DND-41 (cell line): Measurements from ENCODE around the gene PFDN2.

Experiments used
- ATAC-seq: fragments of 200-7000 bp; cut with Tn5 transposase; 3 replicates; pipeline ENCODE4 v1.9.1; 2021; ENCODE audit warnings: low read depth; ENCODE audit not compliant: insufficient read depth
- DNase-seq: peaks from one replicate; pipeline ENCODE4 v3.0.0-alpha.2; 2020
- H2AFZ ChIP-seq: 2 replicates; pipeline ENCODE4 v1.6.0; 2012; ENCODE audit warnings: low read depth, low read length
- H3K27ac ChIP-seq: 2 replicates; pipeline ENCODE4 v1.5.1; 2012; ENCODE audit warnings: low read length, inconsistent platforms
- H3K27me3 ChIP-seq: fragments of 200-600 bp; sonication (generic); 2 replicates; pipeline ENCODE4 v1.6.0; 2012; ENCODE audit warnings: low read length, mild to moderate bottlenecking, inconsistent platforms; ENCODE audit not compliant: insufficient read depth, poor library complexity
- H3K36me3 ChIP-seq: 2 replicates; pipeline ENCODE4 v1.5.1; 2012; ENCODE audit warnings: low read length, inconsistent platforms; ENCODE audit not compliant: insufficient read depth
- H3K4me1 ChIP-seq: 2 replicates; pipeline ENCODE4 v1.5.1; 2012; ENCODE audit warnings: mild to moderate bottlenecking, low read length; ENCODE audit not compliant: insufficient read depth
- H3K4me2 ChIP-seq: 2 replicates; pipeline ENCODE4 v1.6.0; 2012; ENCODE audit warnings: mild to moderate bottlenecking, moderate library complexity, low read length, inconsistent platforms; ENCODE audit not compliant: insufficient read depth
- H3K4me3 ChIP-seq, 2 experiments: fragments of 200-600 bp in 1 of 2; shearing (Covaris generic) in 1 of 2; 2 replicates each; pipeline ENCODE4 v1.5.1; 2012 to 2016; ENCODE audit warnings: inconsistent platforms in 2 of 2, low read length in 2 of 2, mild to moderate bottlenecking in 2 of 2, low read depth in 1 of 2, moderate library complexity in 1 of 2
- H3K79me2 ChIP-seq: 2 replicates; pipeline ENCODE4 v1.6.0; 2012; ENCODE audit warnings: low read length, inconsistent platforms; ENCODE audit not compliant: insufficient read depth
- H3K9ac ChIP-seq: 2 replicates; pipeline ENCODE4 v1.6.0; 2012; ENCODE audit warnings: low read depth, mild to moderate bottlenecking, inconsistent platforms, low read length, moderate library complexity
- H3K9me3 ChIP-seq: 2 replicates; pipeline ENCODE4 v1.5.1; 2012; ENCODE audit warnings: low read length, moderate library complexity, mild to moderate bottlenecking, inconsistent platforms; ENCODE audit not compliant: insufficient read depth, severe bottlenecking
- H4K20me1 ChIP-seq: 2 replicates; pipeline ENCODE4 v1.6.0; 2012; ENCODE audit warnings: low read length; ENCODE audit not compliant: insufficient read depth
- EZH2 ChIP-seq: IDR thresholded peaks from 3 replicates; pipeline ENCODE4 v1.6.1; 2012; ENCODE audit warnings: borderline replicate concordance, low read depth, mild to moderate bottlenecking, moderate library complexity, low read length, inconsistent platforms; ENCODE audit not compliant: severe bottlenecking
- TF ChIP-seq, protein P1 (sequence below): IDR thresholded peaks from 2 replicates; pipeline ENCODE4 v1.5.1; 2012; ENCODE audit warnings: borderline replicate concordance, low read length, moderate library complexity, mild to moderate bottlenecking; ENCODE audit not compliant: poor library complexity, severe bottlenecking; ENCODE audit errors: extremely low read depth

PFDN2 gene

DNA sequence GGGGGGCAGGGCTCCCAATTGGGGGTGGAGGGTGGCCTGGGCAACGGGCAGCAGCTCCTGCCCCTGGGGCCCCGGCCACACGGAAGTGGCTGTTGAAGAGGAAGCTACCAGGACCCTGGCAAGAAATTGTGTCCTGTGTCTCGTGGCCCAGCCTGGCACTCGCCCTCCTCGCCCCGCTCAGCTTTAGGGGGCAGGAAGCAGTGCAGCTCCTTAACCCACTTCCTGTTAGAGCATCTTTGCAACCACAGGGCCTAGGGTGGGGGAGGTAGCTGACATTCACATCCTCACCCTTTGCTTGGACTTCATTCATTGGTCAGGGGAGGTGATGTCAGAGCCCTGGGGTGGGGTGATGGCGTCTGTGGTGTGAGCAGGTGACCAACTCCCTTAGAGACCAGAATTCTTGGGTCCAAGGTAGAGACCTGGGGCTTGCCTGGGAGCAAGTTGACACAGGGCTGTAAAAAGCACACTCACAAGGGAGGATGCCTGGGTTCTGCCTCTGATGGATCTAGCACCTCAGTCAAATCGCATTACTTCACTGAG lies 48.0 kb downstream of the PFDN2 start, which contains the start of gene ARHGAP30:
Gene ARHGAP30 (minus strand): TSS at position 161 of the 540 bp plus-strand sequence. CDS start 267 bp downstream, outside the sequence.
- Histone ChIP-seq H3K4me1 (peaks cover 43% of the 10 kb centered on the region), H3K9me3 (no peaks in the 10 kb centered on the region), H4K20me1 (peaks cover 16% of the 10 kb centered on the region), H3K9ac (peak within 1 kb of the TSS; percentile 96), H3K27ac (peak within 1 kb of the TSS; percentile 96), H2AFZ (peak within 1 kb of the TSS; percentile 75), H3K4me2 (peak within 1 kb of the TSS; percentile 92), H3K27me3 (no peaks in the 10 kb centered on the region), H3K4me3 (peak within 1 kb of the TSS; percentile 73 to 77), H3K79me2 (peaks cover 47% of the 10 kb centered on the region), H3K36me3 (peaks cover 12% of the 10 kb centered on the region)
- TF ChIP-seq, protein P1, sequence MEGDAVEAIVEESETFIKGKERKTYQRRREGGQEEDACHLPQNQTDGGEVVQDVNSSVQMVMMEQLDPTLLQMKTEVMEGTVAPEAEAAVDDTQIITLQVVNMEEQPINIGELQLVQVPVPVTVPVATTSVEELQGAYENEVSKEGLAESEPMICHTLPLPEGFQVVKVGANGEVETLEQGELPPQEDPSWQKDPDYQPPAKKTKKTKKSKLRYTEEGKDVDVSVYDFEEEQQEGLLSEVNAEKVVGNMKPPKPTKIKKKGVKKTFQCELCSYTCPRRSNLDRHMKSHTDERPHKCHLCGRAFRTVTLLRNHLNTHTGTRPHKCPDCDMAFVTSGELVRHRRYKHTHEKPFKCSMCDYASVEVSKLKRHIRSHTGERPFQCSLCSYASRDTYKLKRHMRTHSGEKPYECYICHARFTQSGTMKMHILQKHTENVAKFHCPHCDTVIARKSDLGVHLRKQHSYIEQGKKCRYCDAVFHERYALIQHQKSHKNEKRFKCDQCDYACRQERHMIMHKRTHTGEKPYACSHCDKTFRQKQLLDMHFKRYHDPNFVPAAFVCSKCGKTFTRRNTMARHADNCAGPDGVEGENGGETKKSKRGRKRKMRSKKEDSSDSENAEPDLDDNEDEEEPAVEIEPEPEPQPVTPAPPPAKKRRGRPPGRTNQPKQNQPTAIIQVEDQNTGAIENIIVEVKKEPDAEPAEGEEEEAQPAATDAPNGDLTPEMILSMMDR = no peak
- no peak for TF ChIP-seq EZH2
- ATAC-seq (peak; percentile 89), DNase-seq (peak; percentile 94)

DNA sequence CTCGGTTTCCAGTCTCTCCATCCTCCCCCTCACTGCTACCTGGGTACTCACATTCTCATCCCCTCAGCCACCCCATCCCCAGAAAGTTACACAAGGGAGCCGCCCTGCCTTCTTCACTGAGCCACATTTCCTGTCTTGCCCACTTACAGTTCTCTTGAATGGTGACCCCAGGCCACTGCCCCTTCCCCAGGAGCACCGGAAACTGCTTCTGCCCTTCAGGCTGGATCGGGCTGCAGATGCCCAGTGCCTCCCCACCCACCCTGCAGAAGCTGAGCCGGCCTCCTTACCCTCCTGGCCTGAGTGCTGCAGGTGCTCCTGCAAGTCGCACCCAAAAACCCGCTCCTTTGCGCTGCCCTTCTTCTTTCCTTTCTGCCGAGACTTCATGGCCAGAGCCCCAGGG lies 48.6 kb downstream of the PFDN2 start:
- peaks cover 52% of the 10 kb centered on the region for H3K79me2 ChIP-seq
- DNase-seq = peak; percentile 36
- peaks cover 16% of the 10 kb centered on the region for H4K20me1 ChIP-seq
- peak overlapping the region; percentile 96 for H3K9ac ChIP-seq
- H3K36me3 ChIP-seq = peaks cover 14% of the 10 kb centered on the region
- peak; percentile 1; the same call in 1 of the 3 replicates for ATAC-seq
- H3K9me3 ChIP-seq = no peaks in the 10 kb centered on the region
- peak overlapping the region; percentile 92 for H3K4me2 ChIP-seq
- H2AFZ ChIP-seq = peak overlapping the region; percentile 63
- TF ChIP-seq, protein P1 = no peak
- TF ChIP-seq EZH2 = no peak
- H3K4me3 ChIP-seq = peak overlapping the region; percentile 73 to 77
- H3K4me1 ChIP-seq = peaks cover 43% of the 10 kb centered on the region
- H3K27ac ChIP-seq = peak overlapping the region; percentile 96
- no peaks in the 10 kb centered on the region for H3K27me3 ChIP-seq

DNA sequence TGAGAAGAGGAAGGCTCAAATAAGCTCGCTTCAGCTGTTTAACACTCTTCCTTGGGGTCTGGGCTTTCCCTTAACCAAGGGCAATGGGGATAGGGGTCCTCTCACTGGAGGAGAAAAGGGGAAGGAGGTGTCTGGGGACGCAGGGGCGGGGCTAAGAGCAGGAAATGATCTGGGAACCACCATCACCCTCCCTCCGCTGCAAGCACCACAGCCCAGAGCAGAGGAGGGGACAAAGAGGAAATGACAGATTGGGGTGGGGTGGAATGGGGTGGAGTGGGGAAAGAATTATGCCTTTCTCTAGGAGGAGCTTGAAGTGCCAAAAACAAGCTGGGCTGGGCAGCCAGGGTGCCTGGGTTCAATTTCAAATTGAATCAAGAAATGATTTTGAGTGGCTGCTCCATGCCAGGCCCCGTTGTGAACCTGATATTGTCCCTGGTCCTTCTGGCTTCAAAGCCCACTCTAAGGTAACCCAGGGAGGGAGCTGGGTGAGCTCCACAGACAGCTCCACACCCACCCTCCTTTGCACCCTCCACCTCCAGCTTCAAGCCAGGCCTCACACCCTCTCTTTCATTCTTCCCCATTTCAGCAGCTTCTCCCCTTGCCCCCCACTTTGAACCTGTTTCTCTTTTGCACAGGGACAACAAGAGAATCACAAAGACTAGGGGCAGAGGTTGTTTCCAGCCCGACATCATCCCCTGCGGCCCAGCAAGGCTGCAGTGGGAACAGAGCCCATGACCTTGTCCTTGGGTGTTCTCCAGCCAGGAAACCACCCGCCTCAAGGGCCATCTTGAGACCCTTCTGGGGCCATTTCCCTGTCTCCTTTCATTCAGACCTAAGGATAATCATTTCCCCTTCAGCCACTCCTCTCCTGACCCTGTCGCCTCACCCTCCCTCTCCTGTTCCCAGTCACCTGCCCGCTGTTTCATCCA lies 49.3 kb downstream of the PFDN2 start:
- Histone ChIP-seq H3K4me2 (peak overlapping the region; percentile 92), H4K20me1 (peaks cover 16% of the 10 kb centered on the region), H3K36me3 (peaks cover 19% of the 10 kb centered on the region), H3K27me3 (no peaks in the 10 kb centered on the region), H2AFZ (peak overlapping the region; percentile 63), H3K4me1 (peaks cover 43% of the 10 kb centered on the region), H3K9me3 (no peaks in the 10 kb centered on the region), H3K27ac (peak overlapping the region; percentile 96), H3K4me3 (peak overlapping the region; percentile 73 to 77), H3K9ac (peak overlapping the region; percentile 96), H3K79me2 (peaks cover 59% of the 10 kb centered on the region)
- TF ChIP-seq EZH2 = no peak
- TF ChIP-seq, protein P1 = no peak
- peak; percentile 81 for ATAC-seq
- DNase-seq = peak; percentile 92
